Neutrophil (primary cell): ENCODE measurements around the gene PUS7.
A peak's percentile ranks its signal among the peaks of the same experiment; 100 is the strongest.
"Not testable (repeated sequence)": the region's sequence is repeated elsewhere in the genome, so short reads cannot be mapped to it uniquely, and the experiment has no call there.

Source experiments
- H3K27ac ChIP-seq: fragments of 200-600 bp; sonication (generic); 2 replicates; pipeline ENCODE4 v1.5.1; 2016; ENCODE audit warnings: mild to moderate bottlenecking, moderate library complexity
- H3K27me3 ChIP-seq: fragments of 200-600 bp; sonication (generic); 2 replicates; pipeline ENCODE4 v1.6.0; 2016; ENCODE audit warnings: mild to moderate bottlenecking
- H3K36me3 ChIP-seq: fragments of 200-600 bp; sonication (generic); 2 replicates; pipeline ENCODE4 v1.5.1; 2017
- H3K4me1 ChIP-seq, 2 experiments: fragments of 200-600 bp in 1 of 2; sonication (generic) in 1 of 2; 1 replicate in 1 of 2; 2 replicates in 1 of 2; pipeline versions ENCODE4 v1.5.1 to v1.6.1; 2013 to 2016; ENCODE audit warnings: low read depth in 1 of 2, low read length in 1 of 2, mild to moderate bottlenecking in 1 of 2, moderate library complexity in 1 of 2; ENCODE audit not compliant: control insufficient read depth in 1 of 2, insufficient read depth in 1 of 2
- H3K4me3 ChIP-seq, 2 experiments: fragments of 200-600 bp in 1 of 2; sonication (generic) in 1 of 2; 1 replicate in 1 of 2; 2 replicates in 1 of 2; pipeline ENCODE4 v1.5.1; 2013 to 2016; ENCODE audit warnings: low read depth in 1 of 2, low read length in 1 of 2, mild to moderate bottlenecking in 1 of 2, moderate library complexity in 1 of 2
- H3K9me3 ChIP-seq: fragments of 200-600 bp; sonication (generic); 2 replicates; pipeline ENCODE4 v1.5.1; 2016
- CTCF ChIP-seq: fragments of 200-600 bp; sonication (generic); IDR thresholded peaks from 2 replicates; pipeline ENCODE4 v1.5.1; 2016; ENCODE audit warnings: antibody characterized with exemption

PUS7 gene

GRCh38 chr7:105524840-105525239, 2.8 kb upstream of the PUS7 start:
- Histone ChIP-seq H3K36me3 (no peaks in the 10 kb centered on the region), H3K4me1 (peaks cover 14 to 20% of the 10 kb centered on the region in 2 experiments), H3K4me3 (no peak overlapping the region), H3K9me3 (no peaks in the 10 kb centered on the region), H3K27ac (no peak overlapping the region), H3K27me3 (peaks cover 12% of the 10 kb centered on the region)
- TF ChIP-seq CTCF: no peak

GRCh38 chr7:105524423-105524822, 2.4 kb upstream of the PUS7 start:
- not testable (repeated sequence) for H3K9me3 ChIP-seq, H3K27ac ChIP-seq
- peaks cover 14 to 20% of the 10 kb centered on the region in 2 experiments for H3K4me1 ChIP-seq

GRCh38 chr7:105521027-105521716, 899 bp downstream of the PUS7 start:
- Histone ChIP-seq H3K27me3 (peaks cover 12% of the 10 kb centered on the region), H3K4me3 (peak overlapping the region; percentile 62 to 67), H3K4me1 (peaks cover 16 to 20% of the 10 kb centered on the region in 2 experiments), H3K9me3 (no peaks in the 10 kb centered on the region), H3K36me3 (no peaks in the 10 kb centered on the region), H3K27ac (peak overlapping the region; percentile 68)
- TF ChIP-seq CTCF: no peak

More at GRCh38 chr7:105524423-105524822, 2.4 kb upstream of the PUS7 start:
- not testable (repeated sequence) for H3K36me3 ChIP-seq, H3K4me3 ChIP-seq
- peaks cover 12% of the 10 kb centered on the region for H3K27me3 ChIP-seq

- Histone ChIP-seq H3K4me3 (peak overlapping the region in 1 of 2 experiments; percentile 67), H3K4me1 (peaks cover 17 to 20% of the 10 kb centered on the region in 2 experiments), H3K27me3 (peaks cover 12% of the 10 kb centered on the region)
- not testable (repeated sequence) for H3K27ac ChIP-seq, H3K9me3 ChIP-seq, H3K36me3 ChIP-seq
Observed at GRCh38 chr7:105520620-105521019, 1.5 kb downstream of the PUS7 start.

- no peaks in the 10 kb centered on the region for H3K36me3 ChIP-seq
- H3K4me3 ChIP-seq: no peak overlapping the region
- H3K4me1 ChIP-seq: peaks cover 17 to 20% of the 10 kb centered on the region in 2 experiments
- H3K9me3 ChIP-seq: no peaks in the 10 kb centered on the region
- H3K27me3 ChIP-seq: peaks cover 12% of the 10 kb centered on the region
- no peak for TF ChIP-seq CTCF
- H3K27ac ChIP-seq: no peak overlapping the region
Observed at GRCh38 chr7:105519353-105519752, 2.7 kb downstream of the PUS7 start.

- not testable (repeated sequence) for H3K27ac ChIP-seq, H3K9me3 ChIP-seq, H3K4me3 ChIP-seq, H3K36me3 ChIP-seq, H3K4me1 ChIP-seq, H3K27me3 ChIP-seq
Observed at GRCh38 chr7:105515610-105516009, 6.5 kb downstream of the PUS7 start.

GRCh38 chr7:105512926-105513526, 9.0 kb downstream of the PUS7 start:
- Histone ChIP-seq H3K36me3 (no peaks in the 10 kb centered on the region), H3K27ac (no peak overlapping the region), H3K4me3 (no peak overlapping the region), H3K9me3 (no peaks in the 10 kb centered on the region), H3K4me1 (peaks cover 0 to 3% of the 10 kb centered on the region in 2 experiments), H3K27me3 (no peaks in the 10 kb centered on the region)
- TF ChIP-seq CTCF: no peak
